ENCODE data around the gene ALDH1A3. TPM values are rescaled to one million over a fixed set of nuclear protein-coding genes. Genes with fewer than 3 reads are reported as not detected.
A peak's percentile ranks its signal among the peaks of the same experiment; 100 is the strongest.
"Not testable (repeated sequence)": the region's sequence is repeated elsewhere in the genome, so short reads cannot be mapped to it uniquely, and the experiment has no call there.

The ALDH1A3 gene
- total RNA-seq, 1 donor = 54.6 TPM

- H3K4me1 ChIP-seq (ENCODE audit: insufficient read depth, low read length) = peaks cover 8% of the 10 kb centered on the region
- H3K27me3 ChIP-seq (ENCODE audit: insufficient read depth, low read length) = no peaks in the 10 kb centered on the region
- no peaks in the 10 kb centered on the region for H3K79me2 ChIP-seq (ENCODE audit: insufficient read depth, low read length)
- no peak overlapping the region for H3K4me2 ChIP-seq (ENCODE audit: insufficient read depth, low read length)
- H3K27ac ChIP-seq (ENCODE audit: low read depth, low read length) = no peak overlapping the region
- no peak for TF ChIP-seq CTCF (IDR thresholded peaks at IDR 0.05; ENCODE audit: extremely low read depth, low read depth, low read length)
- no peak for DNase-seq (ENCODE audit: insufficient read length, low spot score, missing footprints)
- no peaks in the 10 kb centered on the region for H3K9me3 ChIP-seq (ENCODE audit: low read depth, low read length)
- no peak overlapping the region for H2AFZ ChIP-seq (ENCODE audit: low read length)
- H3K36me3 ChIP-seq (ENCODE audit: insufficient read depth, low read length) = no peaks in the 10 kb centered on the region
- no peak overlapping the region for H3K4me3 ChIP-seq (ENCODE audit: insufficient read depth, low read length)
- no peaks in the 10 kb centered on the region for H4K20me1 ChIP-seq (ENCODE audit: insufficient read depth, low read length)
Observed at GRCh38 chr15:100847194-100847593, 32.4 kb upstream of the ALDH1A3 start.

GRCh38 chr15:100849021-100849854, 30.4 kb upstream of the ALDH1A3 start:
- Histone ChIP-seq H3K4me3 (ENCODE audit: insufficient read depth, low read length) (peak overlapping the region; percentile 84), H3K4me1 (ENCODE audit: insufficient read depth, low read length) (peaks cover 2% of the 10 kb centered on the region), H3K36me3 (ENCODE audit: insufficient read depth, low read length) (no peaks in the 10 kb centered on the region), H2AFZ (ENCODE audit: low read length) (peak overlapping the region; percentile 99), H3K79me2 (ENCODE audit: insufficient read depth, low read length) (no peaks in the 10 kb centered on the region), H4K20me1 (ENCODE audit: insufficient read depth, low read length) (no peaks in the 10 kb centered on the region), H3K9me3 (ENCODE audit: low read depth, low read length) (no peaks in the 10 kb centered on the region), H3K4me2 (ENCODE audit: insufficient read depth, low read length) (peak overlapping the region; percentile 83), H3K27me3 (ENCODE audit: insufficient read depth, low read length) (no peaks in the 10 kb centered on the region), H3K27ac (ENCODE audit: low read depth, low read length) (peak overlapping the region; percentile 58)
- TF ChIP-seq CTCF (IDR thresholded peaks at IDR 0.05; ENCODE audit: extremely low read depth, low read depth, low read length) = peak; percentile 17
- DNase-seq (ENCODE audit: insufficient read length, low spot score, missing footprints) = peak; percentile 92

GRCh38 chr15:100849855-100850218, 29.8 kb upstream of the ALDH1A3 start:
- Histone ChIP-seq H4K20me1 (ENCODE audit: insufficient read depth, low read length) (no peaks in the 10 kb centered on the region), H3K27me3 (ENCODE audit: insufficient read depth, low read length) (no peaks in the 10 kb centered on the region), H2AFZ (ENCODE audit: low read length) (peak overlapping the region; percentile 99), H3K4me2 (ENCODE audit: insufficient read depth, low read length) (peak overlapping the region; percentile 83), H3K4me1 (ENCODE audit: insufficient read depth, low read length) (peaks cover 2% of the 10 kb centered on the region), H3K79me2 (ENCODE audit: insufficient read depth, low read length) (no peaks in the 10 kb centered on the region), H3K4me3 (ENCODE audit: insufficient read depth, low read length) (peak overlapping the region; percentile 84), H3K36me3 (ENCODE audit: insufficient read depth, low read length) (no peaks in the 10 kb centered on the region), H3K27ac (ENCODE audit: low read depth, low read length) (peak overlapping the region; percentile 58), H3K9me3 (ENCODE audit: low read depth, low read length) (no peaks in the 10 kb centered on the region)
- no peak for TF ChIP-seq CTCF (IDR thresholded peaks at IDR 0.05; ENCODE audit: extremely low read depth, low read depth, low read length)
- DNase-seq (ENCODE audit: insufficient read length, low spot score, missing footprints) = peak; percentile 75

- H3K79me2 ChIP-seq (ENCODE audit: insufficient read depth, low read length); H3K36me3 ChIP-seq (ENCODE audit: insufficient read depth, low read length); H2AFZ ChIP-seq (ENCODE audit: low read length); H3K4me1 ChIP-seq (ENCODE audit: insufficient read depth, low read length); H3K4me2 ChIP-seq (ENCODE audit: insufficient read depth, low read length); H3K27me3 ChIP-seq (ENCODE audit: insufficient read depth, low read length); H4K20me1 ChIP-seq (ENCODE audit: insufficient read depth, low read length); H3K9me3 ChIP-seq (ENCODE audit: low read depth, low read length); H3K4me3 ChIP-seq (ENCODE audit: insufficient read depth, low read length); DNase-seq (ENCODE audit: insufficient read length, low spot score, missing footprints); H3K27ac ChIP-seq (ENCODE audit: low read depth, low read length): not testable (repeated sequence)
Observed at GRCh38 chr15:100851428-100852015, 28.1 kb upstream of the ALDH1A3 start.
